SK-N-SH treated with all-trans-retinoic acid at 6 μM for 48 hours (cell line): ENCODE results near the gene PRSS38.

Source experiments
- ARNTL ChIP-seq: fragments of 450-650 bp; formaldehyde crosslinking; IDR thresholded peaks from 2 replicates; pipeline ENCODE4 v1.5.0; 2020; ENCODE audit warnings: low read depth, mild to moderate bottlenecking, moderate library complexity, borderline replicate concordance
- CREB5 ChIP-seq: fragments of 250-450 bp; sonication (Bioruptor Pico); IDR thresholded peaks from 2 replicates; pipeline ENCODE4 v1.5.1; 2020; ENCODE audit warnings: low read depth, mild to moderate bottlenecking, moderate library complexity
- CSDC2 ChIP-seq: fragments of 250-450 bp; sonication (Bioruptor Pico); IDR thresholded peaks from 2 replicates; pipeline ENCODE4 v1.5.0; 2020; ENCODE audit warnings: mild to moderate bottlenecking, moderate library complexity
- CSRNP3 ChIP-seq: fragments of 250-450 bp; sonication (Bioruptor Pico); IDR thresholded peaks from 2 replicates; pipeline ENCODE4 v1.5.1; 2021; ENCODE audit warnings: mild to moderate bottlenecking, moderate library complexity
- ESRRG ChIP-seq: fragments of 250-450 bp; sonication (Bioruptor Pico); IDR thresholded peaks from 2 replicates; pipeline ENCODE4 v1.6.1; 2021; ENCODE audit warnings: mild to moderate bottlenecking
- GLIS3 ChIP-seq: fragments of 250-450 bp; sonication (Bioruptor Pico); IDR thresholded peaks from 2 replicates; pipeline ENCODE4 v1.5.0; 2020; ENCODE audit warnings: mild to moderate bottlenecking, moderate library complexity
- PATZ1 ChIP-seq: fragments of 250-450 bp; sonication (Bioruptor Pico); IDR thresholded peaks from 2 replicates; pipeline ENCODE4 v1.8.0; 2020; ENCODE audit warnings: mild to moderate bottlenecking, moderate library complexity, borderline replicate concordance
- POU6F1 ChIP-seq: fragments of 250-450 bp; sonication (Bioruptor Pico); IDR thresholded peaks from 2 replicates; pipeline ENCODE4 v1.8.0; 2021; ENCODE audit warnings: low read depth, mild to moderate bottlenecking, moderate library complexity, borderline replicate concordance
- RARB ChIP-seq: fragments of 250-450 bp; sonication (Bioruptor Pico); IDR thresholded peaks from 2 replicates; pipeline ENCODE4 v1.8.0; 2021; ENCODE audit warnings: mild to moderate bottlenecking, moderate library complexity
- TCF4 ChIP-seq: fragments of 250-450 bp; sonication (Bioruptor Pico); IDR thresholded peaks from 2 replicates; pipeline ENCODE4 v1.8.0; 2021; ENCODE audit warnings: mild to moderate bottlenecking, moderate library complexity, borderline replicate concordance
- TOX ChIP-seq: fragments of 250-450 bp; sonication (Bioruptor Pico); IDR thresholded peaks from 2 replicates; pipeline ENCODE4 v1.8.0; 2021; ENCODE audit warnings: mild to moderate bottlenecking, moderate library complexity, borderline replicate concordance
- ZNF70 ChIP-seq: fragments of 450-650 bp; formaldehyde crosslinking; IDR thresholded peaks from 2 replicates; pipeline ENCODE4 v1.5.0; 2020; ENCODE audit warnings: mild to moderate bottlenecking, moderate library complexity

- no peak for TF ChIP-seq ESRRG
- no peak for TF ChIP-seq CREB5 (CRISPR knock-in tag)
- TF ChIP-seq CSDC2 (CRISPR knock-in tag): no peak
- TF ChIP-seq CSRNP3 (CRISPR knock-in tag): no peak
- TF ChIP-seq POU6F1 (CRISPR knock-in tag): no peak
- TF ChIP-seq ZNF70: no peak
- no peak for TF ChIP-seq PATZ1 (CRISPR knock-in tag)
- no peak for TF ChIP-seq RARB (CRISPR knock-in tag)
- TF ChIP-seq TCF4 (CRISPR knock-in tag): no peak
- TF ChIP-seq TOX: no peak
- TF ChIP-seq GLIS3 (CRISPR knock-in tag): no peak
- no peak for TF ChIP-seq ARNTL (CRISPR knock-in tag)
These were observed at the start of gene PRSS38 for GRCh38 chr1:227815468-227816409.
